ENCODE measurements around the gene CRIP2. TPM values are rescaled to one million over a fixed set of nuclear protein-coding genes. Genes with fewer than 3 reads are reported as not detected.

The CRIP2 gene
- total and polyA plus RNA-seq, 2 of the 8 experiments (the other 6 are each of a cell fraction or from before 2014, with no cell fraction given), result 4.2 to 13.5 TPM

DNA sequence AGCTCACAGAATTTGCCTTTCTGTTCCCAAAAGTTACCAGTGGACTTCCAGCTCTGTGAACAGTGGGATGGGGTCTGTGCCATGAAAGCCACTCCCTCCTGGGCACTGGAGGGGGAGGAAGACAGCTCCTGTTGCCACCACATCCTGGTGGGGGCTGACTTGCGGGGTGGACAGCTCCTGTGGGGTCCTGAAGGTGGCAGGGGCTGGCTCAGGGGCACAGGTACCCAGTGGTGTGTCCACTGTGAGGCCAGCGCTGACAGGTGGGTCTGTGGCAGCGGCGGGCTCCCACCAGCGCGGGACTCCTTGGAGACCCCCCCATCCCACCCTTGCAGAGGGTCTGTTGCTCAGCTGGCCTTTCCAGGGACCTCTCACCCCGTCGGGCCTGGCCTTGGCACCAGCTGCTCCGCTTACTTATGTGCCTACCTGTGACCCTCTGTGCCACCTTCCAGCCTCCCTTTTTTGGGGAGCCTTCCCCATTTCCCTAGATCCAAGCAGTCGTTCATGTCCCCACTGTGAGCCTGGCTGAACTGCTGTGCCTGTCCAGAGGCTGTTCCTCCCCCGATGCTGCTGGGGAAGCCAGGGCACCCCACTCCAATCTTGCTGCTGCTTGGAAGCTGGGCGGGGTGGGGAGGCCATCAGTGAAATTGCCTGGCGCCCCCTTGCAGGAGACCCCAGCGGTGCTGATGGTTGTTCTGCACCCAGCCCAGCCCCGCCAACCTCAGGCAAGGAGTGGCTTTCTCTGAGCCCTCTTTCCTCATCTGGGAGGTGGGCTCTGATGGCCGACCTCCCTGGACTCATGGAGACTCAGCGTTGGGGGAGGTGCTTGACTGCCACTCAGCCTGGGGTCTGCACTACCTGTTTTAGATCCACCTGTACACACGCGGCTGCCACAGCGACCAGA is 18.6 kb downstream of the CRIP2 start:
- Histone ChIP-seq H4K91ac (replicated peaks; ENCODE audit: insufficient read length, low read length) (no peak overlapping the region), H2BK15ac (ENCODE audit: low read length) (no peak overlapping the region), H3K27me3 (replicated peaks in 1 of 4; ENCODE audit: control insufficient read depth in 3 of 4, extremely low read depth in 1 of 4, insufficient read depth in 3 of 4, low read length in 3 of 4) (peaks cover under 1 to 9% (median 8%) of the 10 kb centered on the region in 4 experiments), H4K5ac (ENCODE audit: insufficient read length, low read depth, low read length) (no peak overlapping the region), H2AK5ac (ENCODE audit: low read depth, low read length) (no peak overlapping the region), H3K23me2 (ENCODE audit: low read depth, low read length) (peaks cover 5% of the 10 kb centered on the region; the same call in 1 of the 2 replicates), H2BK5ac (ENCODE audit: low read depth, low read length) (no peak overlapping the region), H3K4me1 (replicated peaks in 1 of 4; ENCODE audit: control insufficient read depth in 3 of 4, insufficient read depth in 4 of 4, low read length in 3 of 4) (peaks cover 0 to 5% (median 2%) of the 10 kb centered on the region in 4 experiments; a peak in 4 of 7 replicates), H3K56ac (replicated peaks; ENCODE audit: insufficient read length, low read depth, low read length) (no peak overlapping the region), H2BK120ac (replicated peaks; ENCODE audit: low read depth, low read length) (no peak overlapping the region), H2BK12ac (ENCODE audit: low read depth, low read length) (no peak overlapping the region), H2BK20ac (ENCODE audit: low read length) (no peak overlapping the region), H4K20me1 (replicated peaks in 1 of 2; ENCODE audit: control insufficient read depth in 1 of 2, insufficient read depth in 2 of 2, low read length in 2 of 2) (peaks cover 0 to 10% of the 10 kb centered on the region in 2 experiments), H3K27ac (ENCODE audit: low read depth, low read length) (no peak overlapping the region), H3K4me2 (ENCODE audit: insufficient read depth in 1 of 2, low read depth in 2 of 2, low read length in 2 of 2) (no peak overlapping the region), H3K18ac (ENCODE audit: extremely low read depth, low read length) (no peak overlapping the region), H2AFZ (ENCODE audit: low read length) (no peak overlapping the region), H3K4ac (replicated peaks; ENCODE audit: insufficient read length, low read depth, low read length) (no peak overlapping the region), H4K8ac (ENCODE audit: extremely low read depth, insufficient read depth, low read length) (no peak overlapping the region), H3K14ac (ENCODE audit: insufficient read length) (no peak overlapping the region), H3K4me3 (ENCODE audit: extremely low read depth in 1 of 4, insufficient read depth in 2 of 4, low read depth in 3 of 4, low read length in 4 of 4) (no peak overlapping the region), H3K23ac (ENCODE audit: insufficient read length) (no peak overlapping the region), H3K9ac (replicated peaks in 1 of 4; ENCODE audit: extremely low read depth in 1 of 4, low read depth in 3 of 4, low read length in 3 of 4) (no peak overlapping the region; a peak in 1 of 7 replicates), H3K9me3 (ENCODE audit: insufficient read depth in 2 of 2, low read depth in 1 of 2, low read length in 1 of 2) (no peaks in the 10 kb centered on the region), H3K79me2 (ENCODE audit: control insufficient read depth in 1 of 2, insufficient read depth in 2 of 2, low read length in 2 of 2) (no peaks in the 10 kb centered on the region), H3K79me1 (ENCODE audit: low read depth, low read length) (no peaks in the 10 kb centered on the region), H3K36me3 (ENCODE audit: control insufficient read depth in 2 of 4, insufficient read depth in 4 of 4, low read length in 3 of 4) (no peaks in the 10 kb centered on the region; a peak in 2 of 8 replicates)
- CTCF ChIA-PET (ENCODE audit: partially characterized antibody), result interaction anchor here (1.1 to 2.2 kb wide), 5 partner anchors 12 to 122 kb away, joined by 3 to 15 read pairs (median 4); no protein-coding TSS in a partner anchor
- no peak for DNase-seq (ENCODE audit: low read depth in 1 of 2, low spot score in 2 of 2)
- TF ChIP-seq KDM4A (IDR thresholded peaks at IDR 0.05; ENCODE audit: low read depth, low read length, severe bottlenecking), result no peak
- TF ChIP-seq, protein P1, sequence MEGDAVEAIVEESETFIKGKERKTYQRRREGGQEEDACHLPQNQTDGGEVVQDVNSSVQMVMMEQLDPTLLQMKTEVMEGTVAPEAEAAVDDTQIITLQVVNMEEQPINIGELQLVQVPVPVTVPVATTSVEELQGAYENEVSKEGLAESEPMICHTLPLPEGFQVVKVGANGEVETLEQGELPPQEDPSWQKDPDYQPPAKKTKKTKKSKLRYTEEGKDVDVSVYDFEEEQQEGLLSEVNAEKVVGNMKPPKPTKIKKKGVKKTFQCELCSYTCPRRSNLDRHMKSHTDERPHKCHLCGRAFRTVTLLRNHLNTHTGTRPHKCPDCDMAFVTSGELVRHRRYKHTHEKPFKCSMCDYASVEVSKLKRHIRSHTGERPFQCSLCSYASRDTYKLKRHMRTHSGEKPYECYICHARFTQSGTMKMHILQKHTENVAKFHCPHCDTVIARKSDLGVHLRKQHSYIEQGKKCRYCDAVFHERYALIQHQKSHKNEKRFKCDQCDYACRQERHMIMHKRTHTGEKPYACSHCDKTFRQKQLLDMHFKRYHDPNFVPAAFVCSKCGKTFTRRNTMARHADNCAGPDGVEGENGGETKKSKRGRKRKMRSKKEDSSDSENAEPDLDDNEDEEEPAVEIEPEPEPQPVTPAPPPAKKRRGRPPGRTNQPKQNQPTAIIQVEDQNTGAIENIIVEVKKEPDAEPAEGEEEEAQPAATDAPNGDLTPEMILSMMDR (IDR thresholded peaks at IDR 0.05; ENCODE audit: control extremely low read depth in 1 of 3, insufficient read depth in 1 of 3, low read depth in 1 of 3, low read length in 3 of 3), result peak in 1 of 3 experiments; percentile 3; a peak in 1 of 4 replicates
- POLR2A ChIA-PET (ENCODE audit: partially characterized antibody), result interaction anchor here (1.0 to 1.3 kb wide), 3 partner anchors 8 to 9 kb away, joined by 3 read pairs; no protein-coding TSS in a partner anchor
- WGBS, 2 experiments (ENCODE audit: extremely low coverage in 1 of 2, insufficient coverage in 1 of 2, insufficient read length in 1 of 2, insufficient replicate concordance in 2 of 2, low coverage in 1 of 2, low lambda C conversion rate in 2 of 2, missing lambda C conversion rate in 1 of 2), result 88% methylated on average over 20 of the region's 20 CpGs; no CpG with 5 or more reads in 1 of the 2 experiments
- no peak for FAIRE-seq
